GM12875 (cell line): Measurements from ENCODE around the gene BMP10.

Experiments
- H3K4me3 ChIP-seq: one replicate; pipeline ENCODE4 v1.5.1; 2011; ENCODE audit warnings: low read depth, low read length, control low read depth
- TF ChIP-seq, protein P1 (sequence below): IDR thresholded peaks from 2 replicates; pipeline ENCODE4 v1.5.1; 2011; ENCODE audit warnings: low read depth, mild to moderate bottlenecking, control low read depth, inconsistent platforms, low read length, moderate library complexity, borderline replicate concordance; ENCODE audit not compliant: insufficient read depth

BMP10 gene

GRCh38 chr2:68832233-68832869 is 38.8 kb downstream of the BMP10 start:
- H3K4me3 ChIP-seq = no peak overlapping the region
- TF ChIP-seq, protein P1, sequence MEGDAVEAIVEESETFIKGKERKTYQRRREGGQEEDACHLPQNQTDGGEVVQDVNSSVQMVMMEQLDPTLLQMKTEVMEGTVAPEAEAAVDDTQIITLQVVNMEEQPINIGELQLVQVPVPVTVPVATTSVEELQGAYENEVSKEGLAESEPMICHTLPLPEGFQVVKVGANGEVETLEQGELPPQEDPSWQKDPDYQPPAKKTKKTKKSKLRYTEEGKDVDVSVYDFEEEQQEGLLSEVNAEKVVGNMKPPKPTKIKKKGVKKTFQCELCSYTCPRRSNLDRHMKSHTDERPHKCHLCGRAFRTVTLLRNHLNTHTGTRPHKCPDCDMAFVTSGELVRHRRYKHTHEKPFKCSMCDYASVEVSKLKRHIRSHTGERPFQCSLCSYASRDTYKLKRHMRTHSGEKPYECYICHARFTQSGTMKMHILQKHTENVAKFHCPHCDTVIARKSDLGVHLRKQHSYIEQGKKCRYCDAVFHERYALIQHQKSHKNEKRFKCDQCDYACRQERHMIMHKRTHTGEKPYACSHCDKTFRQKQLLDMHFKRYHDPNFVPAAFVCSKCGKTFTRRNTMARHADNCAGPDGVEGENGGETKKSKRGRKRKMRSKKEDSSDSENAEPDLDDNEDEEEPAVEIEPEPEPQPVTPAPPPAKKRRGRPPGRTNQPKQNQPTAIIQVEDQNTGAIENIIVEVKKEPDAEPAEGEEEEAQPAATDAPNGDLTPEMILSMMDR = no peak

DNA sequence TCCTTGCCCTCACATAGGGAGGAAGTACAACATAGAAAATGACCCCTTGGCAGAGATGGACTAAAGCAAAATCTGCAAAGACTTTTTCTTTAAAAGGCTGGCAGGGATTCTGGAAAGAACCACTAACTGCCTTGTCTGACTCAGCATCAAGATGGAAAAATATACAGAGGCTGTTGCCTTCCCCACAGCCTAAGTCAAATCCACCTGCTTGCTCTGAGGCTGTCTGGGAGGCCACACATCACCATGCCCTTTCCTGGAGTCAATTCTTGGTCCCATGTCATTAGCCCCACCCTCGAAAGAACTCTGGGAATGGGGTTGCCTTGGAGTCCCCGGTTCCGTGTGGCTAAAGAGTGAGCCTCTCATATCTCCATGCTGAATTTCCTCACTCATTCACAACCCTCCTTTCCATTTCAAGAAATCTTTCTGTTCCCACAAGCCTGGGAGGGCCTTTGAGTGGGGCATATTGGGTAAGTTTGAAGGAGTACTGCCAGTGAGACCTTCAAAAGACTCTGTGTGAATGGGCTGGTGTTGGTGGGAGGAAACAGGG is 39.4 kb downstream of the BMP10 start:
- no peak overlapping the region for H3K4me3 ChIP-seq
- TF ChIP-seq, protein P1 = no peak

DNA sequence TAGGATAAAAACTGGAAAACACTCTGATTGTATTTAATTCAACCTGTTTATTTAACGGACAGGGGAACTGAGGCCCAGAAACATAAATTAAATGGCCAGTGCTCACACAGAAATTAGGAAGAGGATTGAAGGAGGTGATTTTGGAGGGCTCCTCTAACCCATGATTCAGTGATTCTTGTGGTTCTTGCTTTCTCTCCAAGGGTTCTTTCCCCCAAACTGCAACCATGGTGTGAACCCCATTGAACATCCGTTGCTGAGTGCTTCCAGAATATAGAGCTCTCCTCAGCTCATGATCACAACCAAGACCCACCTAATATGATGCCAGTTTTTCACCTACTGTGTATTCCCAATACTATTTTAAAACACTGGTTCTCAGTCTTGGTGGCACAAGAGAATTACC is 41.4 kb downstream of the BMP10 start:
- TF ChIP-seq, protein P1 = no peak
- H3K4me3 ChIP-seq = no peak overlapping the region

GRCh38 chr2:68828887-68829708 is 42.1 kb downstream of the BMP10 start:
- TF ChIP-seq, protein P1 = no peak
- H3K4me3 ChIP-seq = no peak overlapping the region

DNA sequence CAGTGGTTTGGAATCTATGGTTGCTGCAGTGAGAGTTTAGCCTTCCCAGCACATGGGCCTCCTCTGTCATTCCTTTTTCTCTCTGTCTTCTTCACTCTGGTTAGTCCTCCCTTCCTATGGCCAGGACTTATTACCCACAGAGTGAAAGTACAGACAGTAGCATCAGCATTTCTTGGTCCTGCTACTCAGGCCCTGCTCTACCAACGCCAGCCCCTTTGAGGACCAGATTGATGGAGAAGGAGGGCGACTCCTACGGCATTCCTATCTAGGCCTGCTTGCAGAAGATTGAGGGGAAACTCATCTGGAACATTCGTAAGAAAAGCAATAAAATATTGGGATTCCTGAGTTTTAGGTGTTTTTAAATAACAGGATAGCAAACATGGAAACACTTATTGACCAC is 43.5 kb downstream of the BMP10 start:
- H3K4me3 ChIP-seq = no peak overlapping the region
- TF ChIP-seq, protein P1 = no peak

DNA sequence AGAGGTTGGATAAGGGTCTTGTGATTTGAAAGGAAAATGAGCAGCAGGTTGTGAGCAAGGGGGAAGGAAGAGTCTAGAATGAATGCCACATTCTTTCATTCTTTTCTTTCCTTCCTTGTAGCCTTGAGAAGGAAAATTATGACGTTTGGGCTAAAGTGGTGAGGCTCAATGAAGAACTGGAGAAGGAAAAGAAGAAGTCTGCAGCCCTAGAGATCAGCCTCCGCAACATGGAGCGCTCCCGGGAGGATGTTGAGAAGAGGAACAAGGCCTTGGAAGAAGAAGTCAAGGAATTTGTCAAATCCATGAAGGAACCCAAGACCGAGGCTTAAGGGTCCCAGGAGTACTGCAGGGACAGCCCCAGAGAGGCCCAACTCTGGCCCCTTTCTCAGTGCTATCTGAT is 45.3 kb downstream of the BMP10 start:
- H3K4me3 ChIP-seq = no peak overlapping the region
- TF ChIP-seq, protein P1 = no peak
